OCI-M1 (cell line): ENCODE data around the gene TSPAN32.

Experiments used
- DNase-seq: peaks from one replicate; lab custom pipeline; 2025; lab: John Stamatoyannopoulos, UW

The TSPAN32 gene, protein sequence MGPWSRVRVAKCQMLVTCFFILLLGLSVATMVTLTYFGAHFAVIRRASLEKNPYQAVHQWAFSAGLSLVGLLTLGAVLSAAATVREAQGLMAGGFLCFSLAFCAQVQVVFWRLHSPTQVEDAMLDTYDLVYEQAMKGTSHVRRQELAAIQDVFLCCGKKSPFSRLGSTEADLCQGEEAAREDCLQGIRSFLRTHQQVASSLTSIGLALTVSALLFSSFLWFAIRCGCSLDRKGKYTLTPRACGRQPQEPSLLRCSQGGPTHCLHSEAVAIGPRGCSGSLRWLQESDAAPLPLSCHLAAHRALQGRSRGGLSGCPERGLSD

DNA sequence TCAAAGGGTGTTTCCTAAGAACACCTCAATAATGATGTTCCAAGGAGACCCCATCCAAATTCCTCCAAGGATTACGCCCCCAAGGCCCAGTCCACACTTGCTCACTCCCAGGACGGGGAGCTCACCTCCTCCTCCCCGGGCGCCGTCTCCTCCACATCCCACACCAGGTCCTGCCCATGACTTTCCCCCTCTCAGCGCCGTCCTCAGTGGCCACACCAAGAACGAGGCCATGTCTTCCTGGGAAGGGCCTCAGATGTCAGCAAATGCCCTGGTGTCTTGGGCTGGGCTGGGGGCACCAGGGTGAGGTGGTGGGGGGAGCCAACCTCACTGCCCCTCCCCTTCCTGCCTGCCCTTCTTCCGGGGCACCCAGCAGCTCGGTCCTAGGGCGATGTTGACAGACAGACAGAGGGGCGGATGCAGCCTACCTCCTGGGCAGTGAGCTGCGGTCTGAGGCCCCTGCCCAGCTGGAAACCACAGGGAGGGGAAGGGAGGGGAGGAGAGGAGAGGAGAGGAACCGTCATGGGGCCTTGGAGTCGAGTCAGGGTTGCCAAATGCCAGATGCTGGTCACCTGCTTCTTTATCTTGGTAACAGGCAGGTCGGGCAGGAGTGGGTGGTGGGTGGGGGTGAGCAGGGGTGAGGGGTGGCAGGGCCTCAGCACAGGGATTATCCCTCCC, at the start of gene TSPAN32, which contains the start of gene C11orf21:
Gene TSPAN32 (plus strand): TSS at position 383 of the 675 bp plus-strand sequence. CDS start 137 bp downstream, at position 520.
Gene C11orf21 (minus strand): TSS at position 288 of the 675 bp plus-strand sequence. CDS start 110 bp downstream, at position 178.
- peak; percentile 96 for DNase-seq

DNA sequence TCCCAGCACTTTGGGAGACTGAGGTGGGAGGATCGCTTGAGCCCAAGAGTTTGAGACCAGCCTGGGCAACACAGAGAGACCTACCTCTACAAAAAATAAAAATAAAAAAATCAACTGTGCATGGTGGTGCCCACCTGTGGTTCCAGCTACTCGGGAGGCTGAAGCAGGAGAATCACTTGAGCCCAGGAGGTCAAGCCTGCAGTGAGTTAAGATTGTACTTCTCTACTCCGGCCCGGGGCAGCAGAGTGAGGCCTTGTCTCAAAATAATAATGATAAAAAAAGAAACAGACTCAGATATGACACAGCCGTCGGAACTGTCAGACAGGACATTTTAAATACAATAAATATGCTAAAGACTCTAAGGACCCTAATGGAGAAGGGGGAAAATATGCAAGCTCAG, 49.8 kb upstream of the TSPAN32 start:
- no peak for DNase-seq

DNA sequence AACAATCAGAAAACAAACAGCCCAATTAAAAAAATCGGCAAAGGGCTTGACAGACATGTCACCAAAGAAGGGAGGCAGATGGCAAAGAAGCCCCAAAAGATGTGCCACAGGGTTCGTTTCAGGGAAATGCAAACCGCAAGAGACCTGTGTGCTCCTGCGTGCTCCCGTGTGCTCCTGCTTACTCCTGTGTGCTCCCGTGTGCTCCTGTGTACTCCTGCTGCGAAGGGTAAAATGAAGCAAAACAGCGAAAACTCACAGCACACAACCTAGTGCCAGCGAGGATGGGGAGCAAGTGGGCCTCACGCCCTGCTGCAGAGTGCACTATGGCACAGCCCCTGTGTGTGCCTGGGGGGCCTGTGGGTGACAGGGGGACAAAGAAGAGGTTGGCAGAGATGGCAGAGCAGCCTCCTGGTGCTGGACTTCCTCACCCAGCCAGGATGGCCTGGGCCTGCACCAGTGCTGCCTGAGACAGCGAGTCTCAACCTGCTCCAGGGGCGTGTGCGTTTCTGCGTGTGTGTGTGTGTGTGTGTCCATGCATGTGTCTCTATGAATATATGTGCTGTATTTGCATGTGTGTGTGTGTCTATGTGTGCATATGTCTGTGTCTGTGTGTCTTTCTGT, 45.4 kb upstream of the TSPAN32 start:
- DNase-seq = no peak

DNA sequence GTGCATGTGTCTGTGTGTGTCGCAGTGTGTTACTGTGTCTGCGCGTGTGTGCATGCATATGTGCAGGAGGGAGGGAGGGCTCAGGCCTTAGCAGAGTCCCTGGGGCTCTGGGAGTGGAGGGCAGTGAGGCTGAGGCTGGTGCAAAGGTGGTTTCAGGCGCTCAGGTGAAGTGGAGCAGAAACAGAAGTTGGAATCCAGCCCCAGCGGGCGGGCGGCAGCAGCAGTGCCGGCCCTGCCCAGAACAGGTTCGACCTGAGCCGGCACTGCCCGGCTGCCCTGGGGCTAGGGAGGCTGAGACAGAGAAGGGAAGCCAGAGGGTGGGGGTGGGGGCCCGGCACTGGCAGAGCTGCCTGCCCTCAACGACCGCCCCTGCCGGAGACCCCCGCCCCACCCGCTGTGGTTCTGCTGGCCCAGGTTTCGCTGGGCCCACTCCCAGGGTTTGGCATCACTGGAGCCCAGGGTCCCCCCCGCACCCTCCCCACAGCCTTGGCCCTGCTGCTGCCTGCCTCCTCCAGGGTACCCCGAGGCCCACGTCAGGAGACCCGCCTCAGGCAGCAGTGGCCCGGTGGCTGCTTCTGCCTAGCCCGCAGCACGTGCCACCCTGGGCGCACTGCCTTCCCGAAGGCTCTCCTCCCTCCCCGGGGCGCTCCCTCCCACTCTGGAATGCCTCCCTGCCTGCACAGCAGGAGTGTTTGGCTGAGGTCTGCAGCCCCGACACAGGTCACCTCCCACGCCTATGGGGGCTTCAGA, 44.7 kb upstream of the TSPAN32 start:
- DNase-seq = no peak

DNA sequence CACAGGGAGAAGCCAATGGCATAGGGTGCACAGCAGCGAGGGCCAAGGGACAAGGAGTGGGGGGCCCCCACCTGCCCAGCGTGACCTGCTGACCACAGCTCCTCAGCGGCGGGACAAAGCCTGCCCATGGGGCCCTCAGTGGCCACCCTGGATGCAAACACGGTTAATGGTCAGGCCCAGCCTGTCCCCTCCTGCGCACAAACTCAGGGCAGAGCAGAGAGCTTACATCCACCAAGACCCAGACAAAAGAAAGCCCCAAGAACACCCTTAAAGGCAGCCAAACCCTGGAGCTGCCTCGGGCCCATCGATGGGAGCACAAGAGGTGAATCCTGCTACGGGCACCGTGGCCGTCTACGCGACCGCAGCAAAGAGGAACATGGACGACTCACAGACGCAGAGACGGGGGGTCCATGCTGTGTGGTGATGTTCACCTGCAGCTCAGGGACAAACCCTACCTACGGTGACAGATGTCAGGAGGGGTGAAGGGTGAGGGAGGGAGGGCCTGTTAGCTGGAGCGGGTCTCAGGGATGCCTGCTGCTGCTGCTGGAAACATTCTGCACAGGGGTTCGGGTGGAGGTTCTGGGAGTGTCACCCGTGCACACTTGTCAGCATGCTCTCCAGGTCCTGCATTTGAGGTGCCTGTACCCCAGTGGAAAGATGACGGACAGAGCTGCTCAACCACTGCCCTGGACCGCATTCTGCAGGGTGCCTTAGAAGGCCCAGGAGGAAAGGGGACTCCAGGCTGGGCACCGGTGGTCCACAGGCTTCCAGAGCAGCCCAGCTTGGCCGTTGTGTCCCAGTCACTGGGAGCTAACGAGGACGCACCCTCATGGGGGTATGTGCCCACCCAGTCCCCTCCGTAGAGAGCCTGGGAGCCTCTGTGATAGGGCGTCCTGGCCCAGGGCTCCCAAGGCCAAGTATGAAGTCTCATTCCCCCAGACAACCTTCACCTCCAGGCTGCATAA, 43.0 kb upstream of the TSPAN32 start:
- DNase-seq = no peak

DNA sequence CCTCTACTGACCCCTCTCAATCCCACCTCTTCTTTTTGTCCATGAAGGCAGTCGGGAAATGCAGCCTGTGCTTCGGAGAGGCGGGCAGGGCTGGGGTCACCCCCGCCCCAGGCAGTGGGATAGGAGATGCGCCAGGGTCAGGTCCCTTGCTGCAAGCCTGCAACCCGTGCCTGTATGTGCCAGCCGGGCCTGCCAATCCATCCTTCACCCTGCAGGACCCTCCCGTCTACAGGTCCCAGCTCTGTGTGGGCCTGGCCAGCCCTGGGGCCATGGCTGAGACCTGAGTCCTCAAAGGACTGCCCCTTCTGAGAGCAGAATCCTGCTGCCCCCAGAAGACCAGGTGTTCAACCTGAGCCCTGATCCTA, 42.4 kb upstream of the TSPAN32 start:
- no peak for DNase-seq

DNA sequence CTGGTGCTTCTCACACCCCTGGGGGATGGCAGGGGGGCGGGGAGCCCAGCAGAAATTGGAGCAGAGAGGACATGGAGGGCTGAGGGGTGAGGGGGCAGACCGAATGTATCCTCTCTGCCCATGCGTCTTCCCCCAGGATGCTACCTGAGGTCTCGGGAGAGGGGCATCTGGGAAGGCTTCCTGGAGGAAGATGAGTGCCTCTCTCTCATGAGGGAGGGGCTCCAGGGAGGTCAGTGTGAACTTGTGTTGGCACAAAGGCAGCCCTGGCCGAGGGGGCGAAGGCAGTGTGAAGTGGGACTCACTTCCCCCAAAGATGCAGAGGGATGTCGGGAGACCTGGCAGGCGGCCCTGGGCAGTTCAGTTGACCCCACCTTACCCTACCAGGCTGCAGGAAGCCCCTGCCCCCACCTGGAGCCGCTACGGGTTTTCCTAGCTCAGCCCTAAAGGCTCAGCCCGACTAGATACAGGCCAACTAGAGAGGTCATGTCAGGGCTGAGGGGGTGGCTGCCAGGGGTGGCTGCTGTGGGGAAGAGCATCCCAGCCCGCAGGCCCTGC, 41.8 kb upstream of the TSPAN32 start:
- no peak for DNase-seq

DNA sequence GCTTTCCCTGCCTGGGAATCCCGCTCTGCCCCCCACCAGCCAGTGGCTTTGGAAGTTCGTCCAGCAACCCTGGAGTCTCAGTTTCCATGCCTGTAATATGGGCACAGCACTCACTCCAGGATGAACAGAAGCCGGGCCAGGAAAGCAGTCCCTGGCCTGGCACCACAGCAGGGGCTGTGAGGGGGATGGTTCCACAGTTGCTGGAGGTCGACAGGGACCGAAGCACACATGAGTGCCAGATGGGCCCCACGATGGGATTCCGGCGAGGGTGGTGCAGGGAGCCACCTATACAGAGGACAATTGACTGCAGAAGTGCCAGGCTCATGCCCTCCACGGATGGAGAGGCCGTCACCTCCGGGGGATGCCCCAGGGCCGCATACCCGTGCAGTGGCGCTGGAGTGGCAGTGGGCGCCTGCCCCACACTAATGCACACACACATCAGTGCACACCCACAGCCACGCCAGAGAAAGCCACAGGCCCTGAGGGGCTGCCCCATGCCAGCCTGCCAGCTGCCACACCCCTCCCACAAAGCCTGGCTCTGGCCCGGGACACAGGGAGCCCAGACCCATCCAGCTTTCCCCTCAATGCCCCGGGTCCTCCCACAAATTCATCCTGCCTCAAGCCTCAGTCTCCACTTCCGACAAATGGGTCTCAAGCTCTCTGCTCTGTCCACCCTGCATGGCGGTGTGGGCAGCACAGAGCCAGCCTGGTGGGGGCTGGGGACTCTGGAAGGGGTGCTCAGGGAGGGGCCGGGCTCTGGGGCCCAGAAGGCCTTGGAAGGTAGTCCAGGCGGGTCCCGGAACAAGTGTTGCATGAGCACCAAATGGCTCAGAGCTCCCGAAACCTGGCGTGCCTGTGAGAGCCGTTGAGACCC, 41.1 kb upstream of the TSPAN32 start:
- no peak for DNase-seq

DNA sequence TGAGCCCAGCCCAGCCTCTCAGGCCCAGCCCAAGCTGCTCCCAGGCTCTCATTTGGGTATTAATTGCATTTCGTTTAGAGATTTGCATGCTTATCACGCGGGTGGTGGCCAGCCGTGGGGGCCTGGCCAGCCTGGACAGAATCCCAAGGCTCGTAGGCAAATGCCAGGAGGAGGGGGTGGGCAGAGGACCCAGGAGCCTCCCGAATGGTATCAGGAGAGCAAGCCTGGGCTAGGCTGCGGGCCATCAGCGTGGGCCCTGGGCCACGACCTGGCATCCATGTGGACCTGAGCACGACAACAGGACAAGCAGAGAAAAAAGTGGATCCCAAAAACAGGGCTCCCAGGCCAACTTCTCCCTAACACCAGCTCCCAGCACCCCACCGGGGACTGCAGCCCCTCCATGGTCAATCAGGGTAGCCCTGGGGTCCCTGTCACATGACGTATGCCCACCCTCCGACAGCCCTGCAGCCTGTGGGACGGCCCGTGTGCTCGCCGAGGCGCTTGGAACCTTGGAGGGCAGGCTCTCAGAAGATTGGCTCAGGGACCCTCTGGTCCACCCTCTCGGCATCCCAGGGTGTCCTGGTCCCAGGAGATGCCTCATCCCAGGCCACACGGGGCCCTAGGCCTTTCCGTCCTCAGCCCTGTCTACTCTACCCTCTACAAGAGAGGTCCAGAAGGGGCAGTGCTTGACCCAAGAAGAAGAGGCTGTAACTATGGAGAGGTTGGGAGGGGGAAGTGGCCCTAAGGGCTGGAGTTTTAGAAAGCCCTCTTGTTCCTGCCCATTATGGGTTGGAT, 40.2 kb upstream of the TSPAN32 start:
- no peak for DNase-seq

DNA sequence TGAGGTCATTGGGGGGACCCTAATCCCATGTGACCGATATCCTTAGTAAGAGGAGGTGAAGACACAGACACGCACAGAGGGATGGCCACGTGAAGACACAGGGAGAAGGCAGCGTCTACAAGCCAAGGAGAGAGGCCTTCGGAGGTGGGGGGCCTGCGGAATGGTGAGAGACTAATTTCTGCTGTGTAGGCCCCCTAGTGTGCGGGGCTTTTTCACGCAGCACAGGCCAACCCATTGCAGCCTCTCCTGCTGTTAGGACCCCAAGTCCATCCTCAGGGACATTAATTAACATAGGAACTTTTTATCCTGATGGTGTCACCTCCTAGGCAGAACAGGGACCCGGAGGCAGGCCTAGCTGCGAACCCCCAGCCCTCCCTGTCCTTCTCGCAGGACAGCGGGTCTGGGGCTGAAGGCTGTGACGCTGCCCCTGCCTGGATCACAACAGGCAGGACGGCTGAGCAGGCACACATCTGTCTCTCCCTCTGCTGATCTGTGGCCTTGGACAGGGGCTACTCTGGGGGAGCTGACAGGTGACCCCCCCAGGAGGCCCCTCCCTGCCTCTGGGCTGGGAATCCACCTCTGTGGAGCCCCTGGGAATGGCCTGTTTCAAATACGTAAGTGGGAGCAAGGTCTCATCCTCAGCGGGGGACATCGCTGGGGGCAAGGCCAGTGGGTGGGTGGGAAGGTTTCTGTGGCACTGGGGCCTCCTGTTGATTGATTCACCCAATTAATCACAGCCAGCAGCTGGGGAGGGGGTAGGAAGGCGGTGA, 39.3 kb upstream of the TSPAN32 start:
- no peak for DNase-seq

DNA sequence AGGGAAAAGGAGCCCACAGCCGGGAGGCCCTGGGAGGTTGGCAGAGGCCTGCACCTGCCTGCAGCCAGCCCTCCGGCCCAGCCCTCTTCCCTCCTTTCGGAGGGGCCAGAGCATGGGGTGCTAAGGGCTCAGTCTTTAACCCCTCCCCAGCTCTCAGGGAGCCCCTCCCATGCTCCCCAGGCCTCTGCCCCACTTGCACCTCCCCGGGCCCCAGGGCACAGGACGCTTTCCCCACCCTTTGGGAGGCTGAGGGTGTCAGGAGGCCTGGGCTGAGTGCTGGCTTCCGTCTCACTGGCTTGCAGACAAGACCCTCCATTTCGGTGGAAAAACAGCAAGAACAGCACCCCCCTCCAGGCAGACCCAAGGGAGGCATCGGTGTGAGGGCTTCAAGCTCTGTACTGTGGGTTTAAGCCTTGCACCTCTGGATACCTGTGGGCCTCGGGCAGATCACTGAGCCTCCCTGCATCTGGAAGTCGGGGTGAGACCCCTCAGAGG, 38.7 kb upstream of the TSPAN32 start:
- DNase-seq = no peak

DNA sequence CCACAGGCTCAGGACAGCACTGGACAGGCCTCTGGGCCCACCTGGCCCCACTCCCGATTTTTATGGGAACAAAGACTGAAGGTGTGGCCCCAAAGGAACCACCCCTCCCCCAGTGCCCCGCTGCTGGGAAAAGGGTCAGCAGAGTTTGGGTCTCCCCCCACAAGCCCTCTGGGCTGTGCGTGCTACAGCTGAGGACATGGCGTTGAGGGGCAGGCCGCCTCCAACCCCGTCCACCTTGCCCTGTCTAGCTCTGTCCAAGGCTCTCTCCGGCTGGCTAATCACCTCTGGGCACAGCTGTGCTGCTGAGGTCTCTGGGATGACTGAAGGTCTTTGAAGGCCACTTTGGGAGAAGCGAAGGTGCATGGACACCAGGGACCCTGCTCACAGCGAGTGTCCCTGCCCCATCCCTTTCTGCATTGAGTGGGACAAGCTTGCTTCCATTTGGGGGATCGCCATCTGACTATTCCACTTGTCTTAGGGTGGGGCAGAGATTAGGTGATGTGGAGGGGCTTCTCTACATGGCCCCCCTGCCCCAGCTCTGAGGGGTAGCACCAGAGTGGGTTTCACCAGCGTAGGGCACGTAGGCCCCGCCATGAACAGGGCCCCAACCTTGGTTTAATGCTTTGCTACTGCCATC, 38.0 kb upstream of the TSPAN32 start:
- DNase-seq = no peak

DNA sequence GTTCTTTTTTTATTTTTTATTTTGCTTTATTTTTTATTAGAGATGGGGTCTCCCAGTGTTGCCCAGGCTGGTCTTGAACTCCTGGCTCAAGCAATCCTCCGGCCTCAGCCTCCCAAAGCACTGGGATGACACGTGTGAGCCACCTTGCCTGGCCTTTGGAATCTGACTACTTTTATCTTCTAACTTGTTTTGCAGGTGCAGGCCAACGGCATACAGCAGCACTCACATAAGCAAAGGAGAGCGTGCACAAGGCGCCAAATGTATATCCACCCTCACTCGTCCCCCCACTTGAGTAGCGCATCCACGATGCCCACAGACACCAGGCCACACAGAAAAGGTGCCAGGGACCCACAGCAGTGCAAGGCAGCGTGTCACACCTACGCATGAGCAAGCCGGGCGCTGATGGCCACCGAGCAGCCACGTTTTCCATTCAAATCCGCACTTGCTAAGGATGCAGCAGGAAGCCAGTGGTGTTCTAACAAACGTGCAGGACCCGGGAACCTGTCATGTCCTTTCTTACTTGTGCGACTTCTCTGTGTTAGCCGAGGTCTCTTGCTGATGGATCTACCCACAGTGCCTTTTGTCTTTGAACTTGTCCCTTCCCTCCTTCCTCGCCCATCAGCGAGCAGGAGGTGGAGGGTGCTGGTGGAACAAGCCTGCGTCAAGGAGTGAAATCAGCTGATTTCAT, 37.3 kb upstream of the TSPAN32 start:
- DNase-seq = no peak

DNA sequence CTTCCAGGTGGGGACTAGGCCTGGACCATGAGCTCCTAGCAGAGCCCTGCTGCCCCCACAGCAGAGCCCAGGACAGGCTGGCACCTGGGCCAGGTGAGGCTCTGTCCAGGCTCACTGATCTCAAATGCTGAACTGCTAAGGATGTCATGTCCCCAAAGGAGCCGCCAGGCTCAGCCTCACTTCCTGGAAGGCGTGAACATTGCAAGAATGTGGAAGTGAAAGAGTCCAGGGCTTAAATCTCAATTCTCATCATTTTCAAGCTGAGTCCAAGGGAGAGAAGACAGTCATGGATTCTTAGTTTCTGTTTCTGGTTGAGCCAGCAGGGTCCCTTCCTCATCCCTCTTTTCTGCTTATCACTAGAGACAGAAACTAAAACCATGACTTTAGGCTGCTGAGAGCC, 36.4 kb upstream of the TSPAN32 start:
- DNase-seq = peak; percentile 77

DNA sequence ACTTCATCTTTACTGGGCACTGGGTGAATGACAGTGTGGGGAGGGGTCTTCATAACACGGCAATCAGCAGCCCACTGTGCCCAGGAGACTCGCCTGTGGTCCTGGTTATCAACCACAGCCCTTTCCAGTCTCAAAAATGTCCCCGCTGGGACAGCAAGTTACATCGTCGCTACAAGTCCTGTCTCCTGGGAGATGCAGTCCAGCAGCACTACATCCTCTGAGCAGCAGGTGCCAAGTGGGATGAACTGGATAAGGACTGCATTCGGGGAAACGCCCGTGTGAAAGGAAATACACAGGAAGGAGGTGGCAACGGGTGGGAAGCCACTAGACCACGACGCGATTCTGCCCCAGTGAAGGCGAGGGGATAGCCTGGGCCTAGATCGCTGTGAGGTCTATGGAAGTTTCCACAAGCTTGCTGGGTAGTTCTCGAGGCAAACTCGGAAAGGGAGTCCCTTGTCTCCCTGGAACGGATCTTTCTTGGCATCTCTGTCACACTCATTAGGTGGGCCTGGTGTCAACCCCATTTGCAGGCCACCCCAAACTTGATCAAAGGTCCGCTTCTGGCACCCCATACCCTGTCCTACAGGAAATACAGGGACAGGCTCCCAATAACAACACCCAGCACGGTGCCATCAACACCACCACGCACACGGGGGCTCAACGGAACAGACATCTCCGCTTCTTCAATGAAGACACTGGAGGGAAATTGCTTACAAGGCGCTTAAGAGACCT, 35.8 kb upstream of the TSPAN32 start:
- no peak for DNase-seq

DNA sequence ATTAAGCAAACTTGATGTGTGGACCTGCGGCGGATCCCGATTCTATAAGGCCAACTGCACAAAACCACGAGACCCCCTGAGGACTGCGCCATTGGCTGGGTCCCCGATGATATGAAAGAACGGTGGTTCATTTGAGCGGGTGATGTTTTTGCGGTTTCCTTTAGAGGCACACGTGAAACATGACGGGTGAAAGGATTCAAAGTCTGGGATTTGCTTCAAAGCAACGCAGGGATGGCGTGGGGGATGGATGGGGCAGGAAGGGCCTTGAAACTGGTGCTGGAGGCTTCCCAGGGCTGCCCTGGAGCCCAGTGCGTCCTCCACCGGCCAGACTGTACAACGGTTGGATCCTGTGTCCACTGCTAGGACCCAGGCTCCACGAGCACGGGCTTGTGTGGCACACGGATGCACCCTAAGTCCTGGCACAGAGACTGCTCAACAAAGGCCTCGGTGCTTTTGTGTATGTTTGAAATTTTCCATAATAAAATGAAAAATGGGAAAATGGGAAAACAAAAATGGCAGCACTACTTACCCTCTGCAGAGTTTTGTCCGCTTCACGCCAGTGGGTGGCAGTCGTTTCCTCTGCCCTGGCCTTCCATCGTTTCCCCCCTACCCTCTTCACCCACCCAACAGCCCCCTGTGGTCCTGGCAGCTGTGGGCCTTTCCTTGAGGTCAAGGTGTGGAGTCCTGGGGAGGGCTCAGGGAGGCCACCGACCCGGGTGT, 35.1 kb upstream of the TSPAN32 start:
- no peak for DNase-seq
